ACC112 (cell line): ENCODE results near the gene ADH7.
A peak's percentile ranks its signal among the peaks of the same experiment; 100 is the strongest.
"Not testable (repeated sequence)": the region's sequence is repeated elsewhere in the genome, so short reads cannot be mapped to it uniquely, and the experiment has no call there.

Experiments
- H2AFZ ChIP-seq: fragments of 200-600 bp; sonication (generic); one replicate; pipeline ENCODE4 v1.6.0; 2017; ENCODE audit warnings: antibody characterized with exemption, low read length; ENCODE audit not compliant: unreplicated experiment
- H3K27ac ChIP-seq: fragments of 200-600 bp; sonication (generic); 2 replicates; pipeline ENCODE4 v1.5.1; 2014; ENCODE audit warnings: low read depth, mild to moderate bottlenecking, antibody characterized with exemption, low read length, moderate library complexity
- H3K27me3 ChIP-seq: fragments of 200-600 bp; sonication (generic); 2 replicates; pipeline ENCODE4 v1.6.1; 2014; ENCODE audit warnings: mild to moderate bottlenecking, antibody characterized with exemption, low read length, moderate library complexity, mixed read lengths; ENCODE audit not compliant: insufficient read depth
- H3K36me3 ChIP-seq: fragments of 200-600 bp; sonication (generic); 2 replicates; pipeline ENCODE4 v1.6.1; 2016; ENCODE audit warnings: mild to moderate bottlenecking, antibody characterized with exemption, low read length, moderate library complexity, mixed read lengths; ENCODE audit not compliant: insufficient read depth
- H3K4me1 ChIP-seq: fragments of 200-600 bp; sonication (generic); one replicate; pipeline ENCODE4 v1.6.1; 2016; ENCODE audit warnings: low read length, mixed read lengths; ENCODE audit not compliant: insufficient read depth, unreplicated experiment, control insufficient read depth
- H3K4me3 ChIP-seq: fragments of 200-600 bp; sonication (generic); 2 replicates; pipeline ENCODE4 v1.5.1; 2014; ENCODE audit warnings: mild to moderate bottlenecking, low read depth, low read length
- H3K79me2 ChIP-seq: fragments of 200-600 bp; sonication (generic); one replicate; pipeline ENCODE4 v1.6.0; 2016; ENCODE audit warnings: low read length; ENCODE audit not compliant: control insufficient read depth, unreplicated experiment, insufficient read depth

Gene ADH7

GRCh38 chr4:99415762-99416161 lies 19.4 kb downstream of the ADH7 start:
- H3K79me2 ChIP-seq, H3K4me3 ChIP-seq, H3K27ac ChIP-seq, H3K4me1 ChIP-seq, H3K36me3 ChIP-seq, H2AFZ ChIP-seq, H3K27me3 ChIP-seq: not testable (repeated sequence)

GRCh38 chr4:99414902-99415301 lies 20.2 kb downstream of the ADH7 start:
- H3K79me2 ChIP-seq, H2AFZ ChIP-seq, H3K27me3 ChIP-seq, H3K36me3 ChIP-seq, H3K4me1 ChIP-seq, H3K27ac ChIP-seq, H3K4me3 ChIP-seq: not testable (repeated sequence)

GRCh38 chr4:99414401-99414800 lies 20.7 kb downstream of the ADH7 start:
- H3K27me3 ChIP-seq = no peaks in the 10 kb centered on the region

GRCh38 chr4:99413140-99413539 lies 22.0 kb downstream of the ADH7 start:
- Histone ChIP-seq H3K79me2 (no peaks in the 10 kb centered on the region), H3K4me3 (no peak overlapping the region), H3K27ac (no peak overlapping the region), H2AFZ (no peak overlapping the region), H3K36me3 (no peaks in the 10 kb centered on the region), H3K27me3 (no peaks in the 10 kb centered on the region), H3K4me1 (no peaks in the 10 kb centered on the region)

More at GRCh38 chr4:99414401-99414800, 20.7 kb downstream of the ADH7 start:
- Histone ChIP-seq H3K79me2 (no peaks in the 10 kb centered on the region), H3K27ac (no peak overlapping the region), H3K4me3 (no peak overlapping the region), H2AFZ (no peak overlapping the region), H3K36me3 (no peaks in the 10 kb centered on the region), H3K4me1 (no peaks in the 10 kb centered on the region)

GRCh38 chr4:99411041-99411440 lies 24.1 kb downstream of the ADH7 start:
- no peak overlapping the region for H3K27ac ChIP-seq
- H2AFZ ChIP-seq = no peak overlapping the region
- H3K4me3 ChIP-seq = no peak overlapping the region
- no peaks in the 10 kb centered on the region for H3K36me3 ChIP-seq
- H3K27me3 ChIP-seq = no peaks in the 10 kb centered on the region
- no peaks in the 10 kb centered on the region for H3K79me2 ChIP-seq
- no peaks in the 10 kb centered on the region for H3K4me1 ChIP-seq

- Histone ChIP-seq H3K79me2 (no peaks in the 10 kb centered on the region), H3K4me3 (no peak overlapping the region), H2AFZ (no peak overlapping the region), H3K27me3 (no peaks in the 10 kb centered on the region), H3K27ac (no peak overlapping the region), H3K36me3 (no peaks in the 10 kb centered on the region), H3K4me1 (peaks cover 4% of the 10 kb centered on the region)
Measured at GRCh38 chr4:99410075-99410474, 25.1 kb downstream of the ADH7 start.

- Histone ChIP-seq H2AFZ (no peak overlapping the region), H3K4me1 (peaks cover 21% of the 10 kb centered on the region), H3K79me2 (no peaks in the 10 kb centered on the region), H3K27ac (no peak overlapping the region), H3K27me3 (no peaks in the 10 kb centered on the region), H3K4me3 (no peak overlapping the region), H3K36me3 (no peaks in the 10 kb centered on the region)
Measured at GRCh38 chr4:99408346-99408745, 26.8 kb downstream of the ADH7 start.

- Histone ChIP-seq H3K27me3 (no peaks in the 10 kb centered on the region), H3K27ac (peak overlapping the region; percentile 81), H3K4me1 (peaks cover 23% of the 10 kb centered on the region), H3K79me2 (no peaks in the 10 kb centered on the region), H2AFZ (peak overlapping the region; percentile 62), H3K36me3 (no peaks in the 10 kb centered on the region), H3K4me3 (0 out of 2 replicates have a peak overlapping the region, but pooled peaks have one; percentile 54)
Measured at GRCh38 chr4:99405433-99406115, 29.6 kb downstream of the ADH7 start.

- H3K36me3 ChIP-seq = no peaks in the 10 kb centered on the region
- H3K79me2 ChIP-seq = no peaks in the 10 kb centered on the region
- no peaks in the 10 kb centered on the region for H3K27me3 ChIP-seq
- H3K4me1 ChIP-seq = peaks cover 23% of the 10 kb centered on the region
- peak overlapping the region; percentile 81 for H3K27ac ChIP-seq
- H3K4me3 ChIP-seq = peak overlapping the region; percentile 61
- peak overlapping the region; percentile 80 for H2AFZ ChIP-seq
Measured at GRCh38 chr4:99404595-99405287, 30.4 kb downstream of the ADH7 start.

GRCh38 chr4:99403380-99404184 lies 31.6 kb downstream of the ADH7 start:
- Histone ChIP-seq H3K4me3 (peak overlapping the region; percentile 61), H3K36me3 (no peaks in the 10 kb centered on the region), H3K4me1 (peaks cover 23% of the 10 kb centered on the region), H3K27ac (peak overlapping the region; percentile 81), H3K79me2 (no peaks in the 10 kb centered on the region), H3K27me3 (no peaks in the 10 kb centered on the region), H2AFZ (peak overlapping the region; percentile 80)
